GM18868 (cell line): ENCODE results near the gene GAPVD1.
"Not testable (repeated sequence)": the region's sequence is repeated elsewhere in the genome, so short reads cannot be mapped to it uniquely, and the experiment has no call there.

Experiments
- ATAC-seq: cut with Tn5 transposase; IDR thresholded peaks from one replicate; pipeline ENCODE4 v1.9.1; 2021; ENCODE audit warnings: mild to moderate bottlenecking, moderate library complexity; ENCODE audit not compliant: unreplicated experiment

GAPVD1 gene

GRCh38 chr9:125261501-125262293, at the start of gene GAPVD1:
TSS of gene GAPVD1 (plus strand) at chr9:125261826. CDS start at chr9:125298922, 37,096 bp downstream.
- ATAC-seq, result peak; percentile 93

- ATAC-seq, result no peak
Observed at GRCh38 chr9:125214186-125214585, 47.4 kb upstream of the GAPVD1 start.

GRCh38 chr9:125218621-125219020, 43.0 kb upstream of the GAPVD1 start:
- no peak for ATAC-seq

GRCh38 chr9:125224858-125225257, 36.8 kb upstream of the GAPVD1 start:
- ATAC-seq, result not testable (repeated sequence)

GRCh38 chr9:125227761-125228160, 33.9 kb upstream of the GAPVD1 start:
- ATAC-seq, result no peak

- ATAC-seq, result no peak
Observed at GRCh38 chr9:125233678-125234077, 27.9 kb upstream of the GAPVD1 start.

- ATAC-seq, result not testable (repeated sequence)
Observed at GRCh38 chr9:125234099-125234498, 27.5 kb upstream of the GAPVD1 start.

GRCh38 chr9:125235804-125236519, 25.7 kb upstream of the GAPVD1 start:
- no peak for ATAC-seq

GRCh38 chr9:125236520-125237159, 25.0 kb upstream of the GAPVD1 start:
- not testable (repeated sequence) for ATAC-seq

GRCh38 chr9:125238127-125238914, 23.3 kb upstream of the GAPVD1 start:
- no peak for ATAC-seq

- no peak for ATAC-seq
Observed at GRCh38 chr9:125238915-125239446, 22.6 kb upstream of the GAPVD1 start.

- ATAC-seq, result no peak
Observed at GRCh38 chr9:125239631-125240597, 21.7 kb upstream of the GAPVD1 start.

GRCh38 chr9:125240649-125240999, 21.0 kb upstream of the GAPVD1 start:
- peak; percentile 1 for ATAC-seq

- peak; percentile 91 for ATAC-seq
Observed at GRCh38 chr9:125241000-125241862, 20.4 kb upstream of the GAPVD1 start, which contains the start of gene HSPA5. TSS of gene HSPA5 (minus strand) at chr9:125241343. CDS start at chr9:125241126, 217 bp downstream.

- ATAC-seq, result no peak
Observed at GRCh38 chr9:125241863-125242739, 19.5 kb upstream of the GAPVD1 start.

- ATAC-seq, result no peak
Observed at GRCh38 chr9:125243792-125244260, 17.8 kb upstream of the GAPVD1 start.

- no peak for ATAC-seq
Observed at GRCh38 chr9:125246261-125246667, 15.4 kb upstream of the GAPVD1 start.
